GM18867 (cell line): Measurements from ENCODE around the gene GSN.

Experiments
- ATAC-seq: cut with Tn5 transposase; IDR thresholded peaks from one replicate; pipeline ENCODE4 v1.9.1; 2021; ENCODE audit warnings: mild to moderate bottlenecking, moderate library complexity; ENCODE audit not compliant: unreplicated experiment

The GSN gene

DNA sequence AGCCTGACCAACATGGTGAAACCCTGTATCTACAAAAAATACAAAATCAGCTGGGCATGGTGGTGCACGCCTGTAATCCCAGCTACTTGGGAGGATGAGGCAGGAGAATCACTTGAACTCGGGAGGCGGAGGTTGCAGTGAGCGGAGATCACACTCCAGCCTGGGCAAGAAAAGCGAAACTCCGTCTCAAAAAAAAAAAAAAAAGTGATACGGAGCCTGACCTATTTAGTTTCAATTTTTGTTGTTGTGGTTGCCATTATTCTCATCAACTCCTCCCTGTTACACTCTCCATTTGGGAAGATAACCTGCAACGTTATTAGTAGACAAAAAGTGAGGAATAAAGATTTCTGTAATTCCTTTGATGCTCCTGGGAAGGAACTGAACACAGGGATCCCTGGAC is 100.8 kb downstream of the GSN start:
- no peak for ATAC-seq

DNA sequence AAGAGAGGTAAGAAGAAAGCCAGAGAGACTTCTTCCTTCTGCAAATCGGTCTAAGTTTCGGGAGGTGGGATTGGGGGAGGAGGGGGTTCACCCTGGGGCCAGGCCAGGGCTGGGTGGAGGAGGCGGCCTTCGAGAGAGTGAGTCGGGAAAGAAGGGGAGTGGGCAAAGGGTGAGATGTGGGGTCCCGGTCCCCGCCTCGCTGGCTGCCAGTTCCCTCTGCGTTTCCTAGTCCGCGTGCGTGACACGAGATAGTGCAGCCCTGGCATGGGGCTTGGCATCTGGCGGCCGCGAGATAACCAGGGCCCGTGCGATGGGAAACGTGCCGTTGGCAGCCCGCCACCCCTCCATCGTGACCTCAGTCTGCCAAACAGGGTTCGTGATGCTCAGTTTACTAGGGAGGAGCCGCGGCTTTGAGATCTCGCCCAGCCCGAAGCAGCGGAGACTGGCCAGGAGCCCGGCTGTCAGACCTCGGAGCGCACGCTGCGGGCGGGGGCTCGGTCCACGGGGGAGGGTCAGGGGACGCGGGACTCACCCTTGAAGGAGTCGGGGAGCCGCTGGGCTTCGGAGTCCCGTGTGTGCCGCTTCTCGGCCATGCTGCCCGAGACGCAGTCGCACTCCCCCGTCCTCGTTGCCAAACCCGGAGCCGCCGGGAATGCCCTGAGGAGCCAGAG is 101.8 kb downstream of the GSN start, which contains the start of gene STOM:
TSS of gene STOM (minus strand) at position 656 of the 671 bp plus-strand sequence. CDS start at position 593, 63 bp downstream.
- peak; percentile 59 for ATAC-seq

DNA sequence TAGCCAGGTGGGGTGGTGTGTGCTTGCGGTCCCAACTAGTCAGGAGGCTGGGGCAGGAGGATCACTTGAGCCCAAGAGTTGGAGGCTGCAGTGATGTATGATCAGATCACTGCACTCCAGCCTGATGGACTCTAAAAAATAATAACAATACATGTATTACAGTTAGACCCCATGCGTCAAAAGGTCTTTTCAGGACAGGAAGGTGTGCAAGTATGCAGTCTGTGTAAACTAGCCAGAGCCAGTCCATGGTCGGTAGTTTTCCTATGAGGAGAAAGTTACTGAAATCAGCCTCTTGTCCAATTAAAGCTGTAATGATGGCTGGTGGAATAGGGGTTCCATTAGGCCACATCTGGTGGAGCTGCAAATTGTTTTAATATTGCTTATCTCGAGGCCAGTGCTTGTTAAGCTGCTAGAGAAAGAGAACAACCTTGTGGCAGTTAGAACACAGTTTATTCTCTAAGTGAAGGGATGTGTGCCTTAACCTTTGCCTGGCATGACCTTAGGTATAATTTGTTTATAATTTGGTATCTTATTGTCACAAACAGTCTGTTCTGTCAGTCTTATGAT is 103.6 kb downstream of the GSN start:
- ATAC-seq, result no peak

DNA sequence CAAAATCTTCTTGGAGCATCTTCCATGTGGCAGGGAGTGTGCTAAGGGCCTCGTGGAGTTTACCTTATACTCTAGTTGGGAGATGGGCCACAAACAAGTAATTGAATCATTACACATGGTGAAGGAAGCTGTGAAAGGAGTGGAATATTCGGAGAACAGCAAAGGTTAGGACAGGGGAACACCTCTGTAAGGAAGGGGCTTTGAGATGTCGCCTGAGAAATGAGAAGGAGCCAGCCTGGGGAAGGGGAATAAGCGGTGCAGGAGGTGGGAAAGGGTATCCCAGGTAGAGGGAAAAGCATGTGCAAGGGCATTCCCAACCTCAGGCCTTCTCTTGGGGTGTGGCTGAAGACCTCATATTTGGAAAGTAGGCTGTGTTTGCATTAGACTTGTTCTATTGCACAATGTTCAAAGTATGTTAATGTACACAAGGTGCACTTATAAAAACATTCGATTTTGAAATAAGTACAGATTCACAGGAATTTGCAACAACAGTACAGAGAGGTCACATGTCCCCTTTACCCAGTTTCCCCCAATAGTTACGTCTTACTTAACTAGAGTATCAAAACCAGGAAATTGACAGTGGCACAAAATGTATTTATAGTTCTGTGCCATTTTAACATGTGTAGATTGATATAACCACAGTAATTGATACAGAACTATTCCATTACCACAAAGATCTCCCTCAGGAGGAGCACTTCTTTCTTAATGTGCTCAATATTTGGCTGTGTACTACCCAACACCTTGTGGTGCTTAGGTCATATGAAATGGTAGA is 104.5 kb downstream of the GSN start:
- no peak for ATAC-seq

DNA sequence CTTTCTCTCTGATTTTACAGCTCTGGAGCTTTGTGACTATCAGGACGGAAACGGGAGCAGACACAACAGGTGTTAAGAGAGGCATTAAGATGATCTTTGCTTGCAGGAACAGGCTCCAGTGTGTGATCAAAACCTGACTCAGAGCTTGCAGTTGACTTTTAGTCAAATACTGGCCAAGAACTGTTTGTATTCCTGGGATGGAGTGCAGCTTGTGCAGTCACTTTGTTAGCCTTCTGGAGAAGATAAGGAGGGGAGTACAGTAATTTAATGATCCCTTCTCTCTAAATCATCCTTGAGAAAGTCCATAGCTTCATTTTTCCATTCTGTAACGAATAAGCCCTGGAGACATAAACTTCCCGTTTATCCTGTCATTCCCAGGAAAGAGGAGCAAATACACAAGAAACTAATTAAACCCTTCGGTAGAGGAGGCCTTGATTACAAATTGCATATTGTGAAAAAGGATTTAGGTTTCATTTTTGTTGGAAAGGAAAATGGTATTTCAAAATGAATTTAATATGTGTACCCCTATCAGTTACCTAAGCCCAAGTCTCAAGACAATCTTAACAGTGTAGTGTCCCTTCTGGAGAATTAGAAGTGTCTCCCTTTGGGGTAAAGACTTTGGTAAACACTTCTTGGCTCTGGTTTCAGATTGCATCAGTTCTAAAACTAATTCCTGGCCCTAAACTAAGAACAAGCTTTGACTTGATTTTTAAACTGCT is 105.2 kb downstream of the GSN start:
- ATAC-seq, result no peak

DNA sequence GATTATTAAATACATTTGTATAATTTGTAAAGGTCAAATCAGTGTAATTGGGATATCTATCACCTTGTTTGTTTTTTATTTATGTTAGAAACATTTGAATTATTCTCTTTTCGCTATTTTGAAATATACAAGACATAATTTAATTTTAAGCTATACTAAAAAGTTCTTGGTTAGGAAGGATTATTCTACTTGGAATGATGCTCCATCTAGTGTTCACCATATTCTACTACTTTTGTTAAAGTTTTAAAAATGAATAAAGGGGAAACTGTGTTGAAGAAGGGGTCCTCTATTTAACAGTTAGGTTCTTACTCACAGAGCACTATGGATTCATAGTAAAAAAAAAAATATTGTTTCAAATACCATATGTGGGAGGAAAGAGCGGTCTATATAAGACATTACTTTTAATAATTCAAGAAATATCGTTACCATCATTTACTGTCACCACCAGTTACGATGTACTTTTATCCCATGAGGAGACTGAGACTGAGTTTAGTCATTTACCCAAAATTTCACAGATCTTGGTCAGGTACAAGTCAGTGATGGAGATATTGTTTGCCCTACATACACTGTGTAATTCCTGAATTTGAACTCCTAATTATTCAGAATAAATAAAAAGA is 108.4 kb downstream of the GSN start:
- ATAC-seq, result no peak

DNA sequence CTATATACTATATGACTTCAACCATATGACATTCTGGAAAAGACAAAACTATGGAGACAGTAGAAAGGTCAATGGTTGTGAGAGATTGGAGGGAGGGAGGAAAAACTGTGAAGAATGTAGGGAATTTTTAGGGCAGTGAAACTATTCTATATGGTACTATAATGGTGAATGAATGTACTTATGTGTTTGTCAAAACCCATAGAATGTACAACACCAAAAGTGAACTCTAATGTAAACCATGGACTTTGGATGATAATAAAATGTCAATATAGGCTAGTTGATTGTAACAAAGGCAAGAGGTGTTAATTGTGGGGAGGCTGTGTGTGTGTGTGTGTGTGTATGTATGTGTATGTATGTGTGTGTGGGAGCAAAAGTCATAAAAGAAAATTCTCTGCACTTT is 112.9 kb downstream of the GSN start:
- no peak for ATAC-seq
